ENCODE results near the gene PARN.
"Not testable (repeated sequence)": the region's sequence is repeated elsewhere in the genome, so short reads cannot be mapped to it uniquely, and the experiment has no call there.

PARN gene

DNA sequence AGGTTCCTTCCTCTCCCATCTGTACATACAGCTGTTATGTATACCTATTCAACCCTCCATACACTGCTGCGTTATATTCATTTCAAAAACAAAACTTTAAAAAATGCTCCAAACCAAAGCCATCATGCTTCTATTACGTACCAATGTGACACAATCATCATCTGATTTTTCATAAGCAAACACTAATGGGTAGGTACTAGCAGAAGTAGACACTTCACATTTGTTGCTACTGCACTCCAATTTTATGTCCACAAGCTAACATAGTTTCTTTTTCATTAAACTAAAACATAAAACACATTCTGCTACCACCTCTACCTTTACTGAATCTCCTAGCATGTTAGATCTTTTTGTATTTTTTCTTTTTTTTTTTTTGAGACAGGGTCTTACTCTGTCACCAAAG is 57.5 kb downstream of the PARN start:
- DNase-seq: no peak

GRCh38 chr16:14569213-14569612 is 60.8 kb downstream of the PARN start:
- DNase-seq: no peak

DNA sequence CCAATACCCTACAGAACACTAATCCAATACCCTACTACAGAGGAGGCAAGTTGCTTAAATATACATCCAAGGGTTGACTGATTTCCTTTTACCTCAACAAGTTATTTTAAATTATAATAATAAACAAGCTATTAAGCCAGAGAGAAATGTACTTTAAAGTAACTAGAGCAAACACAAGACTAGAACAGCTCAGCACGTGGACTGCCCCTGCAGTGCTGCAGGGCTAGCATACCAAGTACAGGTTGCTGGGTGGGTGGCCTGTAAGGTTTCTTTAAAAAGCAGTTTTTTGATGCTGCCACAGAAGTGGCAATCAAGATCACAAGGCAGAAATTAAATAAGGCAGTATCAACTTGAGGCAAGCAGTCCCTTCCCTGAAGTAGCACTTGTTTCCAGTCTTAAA is 63.5 kb downstream of the PARN start:
- DNase-seq: no peak

DNA sequence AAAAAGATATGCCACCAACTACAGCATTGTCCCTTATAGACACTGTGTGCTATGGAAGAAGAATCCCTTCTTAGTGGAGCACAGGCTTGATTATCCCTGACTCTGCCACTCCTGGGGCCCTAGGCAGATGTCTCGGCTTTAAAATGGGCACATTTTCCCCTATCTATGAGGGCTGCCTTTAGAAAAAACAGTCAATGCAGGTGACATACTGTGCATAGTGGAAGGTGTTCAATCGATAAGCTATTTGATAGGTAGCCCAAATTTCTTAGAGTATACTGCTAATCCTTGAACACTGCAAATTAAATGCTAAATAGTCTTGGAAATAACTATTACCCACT is 64.4 kb downstream of the PARN start:
- no peak for DNase-seq

GRCh38 chr16:14564861-14565687 is 65.0 kb downstream of the PARN start:
- DNase-seq: no peak

GRCh38 chr16:14564323-14564722 is 65.7 kb downstream of the PARN start:
- no peak for DNase-seq

GRCh38 chr16:14562691-14563491 is 67.2 kb downstream of the PARN start:
- no peak for DNase-seq

GRCh38 chr16:14560523-14560922 is 69.5 kb downstream of the PARN start:
- DNase-seq: no peak

DNA sequence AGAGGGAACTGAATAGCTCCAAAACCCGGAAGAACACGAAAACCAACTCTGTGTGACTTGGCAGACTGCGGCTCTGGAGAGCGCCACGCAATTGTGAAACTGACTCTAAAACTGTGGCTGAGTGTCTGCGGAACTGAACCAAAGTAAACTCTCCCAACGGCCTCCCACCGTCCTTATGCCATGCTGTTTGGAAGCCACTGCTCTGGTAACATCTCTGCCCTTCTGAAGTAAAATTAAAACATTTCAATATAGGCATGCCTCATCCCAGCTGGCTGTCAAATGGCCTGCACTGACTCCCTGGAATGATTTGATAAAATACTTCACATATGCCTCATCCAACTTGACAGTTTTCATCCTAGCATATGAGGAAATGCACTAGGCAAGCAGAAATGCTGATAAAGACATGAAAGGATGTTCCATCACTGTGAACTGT is 70.2 kb downstream of the PARN start:
- DNase-seq: no peak

DNA sequence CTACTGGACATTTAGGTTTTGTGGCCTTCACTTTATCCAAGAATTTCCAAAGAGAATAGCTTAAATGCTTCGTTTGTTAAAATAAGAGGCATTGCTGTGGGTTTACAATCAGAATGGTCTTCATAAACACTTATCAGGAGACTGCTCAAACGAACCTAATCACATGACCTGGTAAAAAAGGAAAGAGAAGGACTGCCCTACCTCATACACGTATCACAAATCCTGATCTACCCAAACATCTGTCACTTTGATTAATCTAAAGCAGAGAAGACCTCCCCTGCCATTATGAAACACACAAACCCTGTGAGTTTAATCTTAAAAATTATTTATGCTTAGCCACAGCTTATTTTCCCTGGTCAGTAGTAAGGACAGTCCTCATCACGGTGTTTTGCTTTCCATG is 76.6 kb downstream of the PARN start:
- DNase-seq: no peak

DNA sequence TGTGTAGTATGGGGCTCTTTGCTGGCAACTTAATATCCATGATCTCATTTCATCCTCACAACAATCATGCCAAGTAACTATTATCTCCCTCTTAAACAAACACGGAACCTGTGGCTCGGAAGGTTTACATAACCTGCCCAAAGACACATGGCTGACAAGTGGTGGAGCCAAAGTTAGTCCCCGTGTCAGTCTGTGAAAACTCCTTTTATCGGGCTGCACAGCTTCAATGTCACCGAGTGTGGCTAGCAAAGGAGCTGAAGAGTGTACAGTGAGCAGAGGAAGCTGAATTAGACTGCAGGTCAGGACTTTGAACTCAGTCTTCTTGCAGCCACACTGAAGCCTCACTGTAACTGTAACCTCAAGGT is 80.3 kb downstream of the PARN start:
- no peak for DNase-seq

- no peak for DNase-seq
Observed at GRCh38 chr16:14548933-14549788, 80.9 kb downstream of the PARN start.

DNA sequence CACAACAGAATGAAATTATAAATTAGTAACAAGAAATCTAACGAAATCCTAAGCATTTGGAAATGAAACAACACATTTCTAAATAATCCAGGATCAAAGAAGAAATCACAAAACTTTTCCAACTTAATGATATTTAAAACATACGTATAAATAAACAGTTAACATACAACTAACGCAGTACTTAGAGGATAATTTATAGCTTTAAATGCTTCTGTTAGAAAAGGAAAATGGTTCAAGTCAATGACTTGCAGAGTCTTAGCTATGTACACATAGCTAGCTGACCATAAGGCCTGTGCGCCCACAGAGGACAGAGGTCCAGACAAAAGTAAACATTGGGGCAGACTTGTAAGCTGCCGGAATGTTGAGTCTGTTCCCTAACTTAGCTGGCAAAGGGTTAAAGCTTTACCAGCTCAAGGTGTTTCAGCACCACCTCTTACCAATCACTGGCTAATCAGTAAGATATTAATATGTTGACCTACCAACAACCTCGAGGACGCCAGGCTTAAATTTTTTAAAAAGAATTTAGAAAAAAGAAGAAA is 84.6 kb downstream of the PARN start:
- no peak for DNase-seq

- not testable (repeated sequence) for DNase-seq
Observed at GRCh38 chr16:14544846-14545245, 85.2 kb downstream of the PARN start.

- DNase-seq: no peak
Observed at GRCh38 chr16:14539631-14540030, 90.4 kb downstream of the PARN start.

GRCh38 chr16:14539156-14539555 is 90.9 kb downstream of the PARN start:
- DNase-seq: no peak

- no peak for DNase-seq
Observed at GRCh38 chr16:14538604-14539003, 91.5 kb downstream of the PARN start.

DNA sequence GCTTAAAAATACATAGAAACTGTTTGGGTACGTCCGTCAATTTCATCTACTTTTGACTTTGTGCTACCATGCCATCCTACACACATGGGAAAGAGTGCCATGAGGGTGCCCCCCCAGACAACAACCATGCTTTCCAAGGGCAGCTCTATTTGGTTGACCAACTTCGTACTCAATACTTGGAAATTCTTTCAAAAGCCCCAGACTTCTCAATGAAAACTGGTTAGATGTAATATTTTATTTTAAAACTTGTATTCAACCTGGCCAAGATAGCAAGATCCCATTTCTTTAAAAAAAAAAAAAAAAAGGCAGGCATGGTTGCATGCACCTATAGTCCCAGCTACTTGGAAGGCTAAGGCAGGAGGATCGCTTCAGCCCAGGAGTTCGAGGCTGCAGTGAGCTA is 98.4 kb downstream of the PARN start:
- no peak for DNase-seq

- no peak for DNase-seq
Observed at GRCh38 chr16:14531101-14531500, 99.0 kb downstream of the PARN start.

GRCh38 chr16:14530046-14530445 is 100.0 kb downstream of the PARN start:
- DNase-seq: no peak

DNA sequence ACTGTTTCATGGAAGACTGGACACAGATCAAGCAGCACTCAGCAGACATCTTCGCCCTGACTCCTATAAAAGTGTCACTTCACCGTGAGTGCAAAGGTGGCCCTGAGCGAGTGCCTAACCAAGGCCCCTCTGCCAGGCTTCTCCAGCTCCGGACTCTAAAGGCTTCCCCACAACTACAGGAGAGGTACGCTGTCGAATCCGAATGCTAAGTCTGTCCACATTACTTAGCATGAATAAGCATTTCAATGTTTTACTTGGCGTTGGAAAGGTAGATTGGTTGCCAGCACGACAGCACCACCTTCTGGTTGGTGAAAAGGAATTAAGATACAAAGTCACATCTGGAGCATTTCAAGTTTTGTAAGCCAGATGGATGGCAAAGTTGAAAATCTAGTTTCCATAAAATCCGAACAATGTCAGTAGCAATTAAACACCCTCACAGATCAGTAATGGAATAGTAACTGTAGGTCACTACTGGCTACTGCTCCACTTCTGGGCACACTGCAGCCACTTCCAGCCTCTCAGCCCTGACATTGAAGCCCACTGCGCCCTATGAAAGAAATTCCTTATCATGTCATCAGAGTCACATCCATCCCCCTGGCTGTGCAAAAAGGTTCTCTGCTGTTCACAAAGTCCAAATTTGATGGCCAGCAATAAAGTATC is 100.9 kb downstream of the PARN start:
- peak; percentile 56 to 62 for DNase-seq

- DNase-seq: no peak
Observed at GRCh38 chr16:14528306-14528705, 101.8 kb downstream of the PARN start.

Data from AML-193 (cell line).